Left kidney (tissue), 1 donor: ENCODE measurements around the gene CLK2. TPM values are rescaled to one million over a fixed set of nuclear protein-coding genes. Genes with fewer than 3 reads are reported as not detected.

Source experiments
- polyA plus RNA-seq: library from polyadenylated mRNA; unstranded; fragments of 120-200 nt; gene quantifications from one replicate; pipeline ENCODE4 v1.2.1, GENCODE V29; 2013; ENCODE audit not compliant: insufficient read length

Gene CLK2
- polyA plus RNA-seq, 1 donor, result 87.6 TPM

Other genes starting within 250 kb of the CLK2 start
- 2.5 TPM for gene DCST2, start 239.7 kb downstream of the CLK2 start, polyA plus RNA-seq
- 0.58 TPM for gene DCST1, start 239.7 kb downstream of the CLK2 start, polyA plus RNA-seq
- gene ADAM15, start 222.2 kb downstream of the CLK2 start, polyA plus RNA-seq, result 41.9 TPM
- 20.2 TPM for gene EFNA4, start 209.8 kb downstream of the CLK2 start, polyA plus RNA-seq
- gene EFNA3, start 194.7 kb downstream of the CLK2 start, polyA plus RNA-seq, result 6.1 TPM
- gene EFNA1, start 145.6 kb downstream of the CLK2 start, polyA plus RNA-seq, result 56.0 TPM
- gene SLC50A1, start 137.7 kb downstream of the CLK2 start, polyA plus RNA-seq, result 57.8 TPM
- 26.9 TPM for gene DPM3, start 133.0 kb downstream of the CLK2 start, polyA plus RNA-seq
- gene KRTCAP2, start 100.2 kb downstream of the CLK2 start, polyA plus RNA-seq, result 134 TPM
- gene TRIM46, start 99.7 kb downstream of the CLK2 start, polyA plus RNA-seq, result 4.4 TPM
- 49.6 TPM for gene THBS3, start 65.6 kb downstream of the CLK2 start, polyA plus RNA-seq
- 40.7 TPM for gene MTX1, start 64.8 kb downstream of the CLK2 start, polyA plus RNA-seq
- 23.6 TPM for gene ENTREP3, start 18.0 kb downstream of the CLK2 start, polyA plus RNA-seq
- 55.7 TPM for gene SCAMP3, start 11.1 kb downstream of the CLK2 start, polyA plus RNA-seq
- gene HCN3, start 4.0 kb upstream of the CLK2 start, polyA plus RNA-seq, result 13.9 TPM
- gene PKLR, start 27.9 kb upstream of the CLK2 start, polyA plus RNA-seq, result 7.6 TPM
- gene FDPS, start 35.4 kb upstream of the CLK2 start, polyA plus RNA-seq, result 179 TPM
- gene RUSC1, start 47.4 kb upstream of the CLK2 start, polyA plus RNA-seq, result 34.3 TPM